Gastrocnemius medialis (tissue), 4 donors: ENCODE results near the gene ZNF648.

Source experiments
- POLR2A ChIP-seq, 2 donors: fragments of 450-650 bp; IDR thresholded peaks; one replicate each; pipeline ENCODE4 v1.6.1; 2017; ENCODE audit warnings: antibody characterized with exemption in 2 of 2, mild to moderate bottlenecking in 2 of 2, moderate library complexity in 2 of 2
- TF ChIP-seq, protein P1 (sequence below), 5 experiments: fragments of 450-650 bp in 3 of 5; fragments of 200-600 bp in 2 of 5; sonication (generic) in 2 of 5; IDR thresholded peaks in 4 of 5; conservative IDR thresholded peaks in 1 of 5; 1 replicate in 4 of 5; 2 replicates in 1 of 5; pipeline ENCODE4 v1.5.1; 2016 to 2019; ENCODE audit warnings: antibody characterized with exemption in 5 of 5, mild to moderate bottlenecking in 3 of 5, moderate library complexity in 3 of 5

- TF ChIP-seq, protein P1, sequence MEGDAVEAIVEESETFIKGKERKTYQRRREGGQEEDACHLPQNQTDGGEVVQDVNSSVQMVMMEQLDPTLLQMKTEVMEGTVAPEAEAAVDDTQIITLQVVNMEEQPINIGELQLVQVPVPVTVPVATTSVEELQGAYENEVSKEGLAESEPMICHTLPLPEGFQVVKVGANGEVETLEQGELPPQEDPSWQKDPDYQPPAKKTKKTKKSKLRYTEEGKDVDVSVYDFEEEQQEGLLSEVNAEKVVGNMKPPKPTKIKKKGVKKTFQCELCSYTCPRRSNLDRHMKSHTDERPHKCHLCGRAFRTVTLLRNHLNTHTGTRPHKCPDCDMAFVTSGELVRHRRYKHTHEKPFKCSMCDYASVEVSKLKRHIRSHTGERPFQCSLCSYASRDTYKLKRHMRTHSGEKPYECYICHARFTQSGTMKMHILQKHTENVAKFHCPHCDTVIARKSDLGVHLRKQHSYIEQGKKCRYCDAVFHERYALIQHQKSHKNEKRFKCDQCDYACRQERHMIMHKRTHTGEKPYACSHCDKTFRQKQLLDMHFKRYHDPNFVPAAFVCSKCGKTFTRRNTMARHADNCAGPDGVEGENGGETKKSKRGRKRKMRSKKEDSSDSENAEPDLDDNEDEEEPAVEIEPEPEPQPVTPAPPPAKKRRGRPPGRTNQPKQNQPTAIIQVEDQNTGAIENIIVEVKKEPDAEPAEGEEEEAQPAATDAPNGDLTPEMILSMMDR (IDR thresholded peaks at IDR 0.05 in 4 of 5, conservative IDR thresholded peaks at IDR 0.05 in 1 of 5): no peak
- TF ChIP-seq POLR2A (IDR thresholded peaks at IDR 0.05): no peak
Observed at GRCh38 chr1:182071924-182072323, 10.4 kb upstream of the ZNF648 start.
